ENCODE measurements around the gene NHSL1.

The NHSL1 gene

DNA sequence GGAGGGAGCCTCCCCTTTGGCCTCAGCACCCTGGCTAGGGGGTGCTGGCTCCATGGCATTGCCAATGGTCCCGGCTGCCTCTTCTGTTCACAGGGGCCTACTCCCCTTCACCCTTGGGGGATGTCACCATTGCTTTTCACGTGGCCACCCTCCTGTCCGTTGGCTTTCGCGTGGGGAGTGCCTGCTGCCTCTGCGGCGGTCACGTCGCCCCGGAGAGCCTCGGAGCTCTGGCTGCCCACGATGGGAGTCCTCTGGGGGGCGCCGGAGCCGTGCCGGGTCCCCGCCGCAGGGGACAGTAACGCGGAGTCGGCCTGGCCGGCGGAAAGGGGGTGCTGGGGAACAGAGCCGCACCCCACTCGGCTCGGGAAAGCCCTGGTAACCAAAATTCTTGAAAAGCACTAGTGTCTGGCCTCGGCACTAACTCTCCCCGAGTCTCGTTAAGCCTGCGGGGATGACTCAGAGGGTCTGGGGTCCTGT, 95.9 kb downstream of the NHSL1 start:
- H4K20me1 ChIP-seq (ENCODE audit: insufficient read depth, low read length) = no peaks in the 10 kb centered on the region
- H2AFZ ChIP-seq (ENCODE audit: low read depth, low read length) = peak overlapping the region; percentile 97
- H3K9ac ChIP-seq (ENCODE audit: low read length) = peak overlapping the region; percentile 95
- peak overlapping the region; percentile 97 for H3K4me3 ChIP-seq (ENCODE audit: low read length)
- peak overlapping the region; percentile 95 for H3K4me2 ChIP-seq (ENCODE audit: low read length)
- peak overlapping the region; percentile 53 for H3K27ac ChIP-seq (ENCODE audit: low read length)
- TF ChIP-seq EZH2phosphoT487 (IDR thresholded peaks at IDR 0.05; ENCODE audit: low read depth) = no peak
- TF ChIP-seq, protein P1, sequence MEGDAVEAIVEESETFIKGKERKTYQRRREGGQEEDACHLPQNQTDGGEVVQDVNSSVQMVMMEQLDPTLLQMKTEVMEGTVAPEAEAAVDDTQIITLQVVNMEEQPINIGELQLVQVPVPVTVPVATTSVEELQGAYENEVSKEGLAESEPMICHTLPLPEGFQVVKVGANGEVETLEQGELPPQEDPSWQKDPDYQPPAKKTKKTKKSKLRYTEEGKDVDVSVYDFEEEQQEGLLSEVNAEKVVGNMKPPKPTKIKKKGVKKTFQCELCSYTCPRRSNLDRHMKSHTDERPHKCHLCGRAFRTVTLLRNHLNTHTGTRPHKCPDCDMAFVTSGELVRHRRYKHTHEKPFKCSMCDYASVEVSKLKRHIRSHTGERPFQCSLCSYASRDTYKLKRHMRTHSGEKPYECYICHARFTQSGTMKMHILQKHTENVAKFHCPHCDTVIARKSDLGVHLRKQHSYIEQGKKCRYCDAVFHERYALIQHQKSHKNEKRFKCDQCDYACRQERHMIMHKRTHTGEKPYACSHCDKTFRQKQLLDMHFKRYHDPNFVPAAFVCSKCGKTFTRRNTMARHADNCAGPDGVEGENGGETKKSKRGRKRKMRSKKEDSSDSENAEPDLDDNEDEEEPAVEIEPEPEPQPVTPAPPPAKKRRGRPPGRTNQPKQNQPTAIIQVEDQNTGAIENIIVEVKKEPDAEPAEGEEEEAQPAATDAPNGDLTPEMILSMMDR (IDR thresholded peaks at IDR 0.05; ENCODE audit: low read depth, low read length) = peak; percentile 35
- peaks cover 5% of the 10 kb centered on the region; the same call in 1 of the 2 replicates for H3K4me1 ChIP-seq (ENCODE audit: low read length)
- H3K27me3 ChIP-seq (ENCODE audit: low read depth, low read length) = no peaks in the 10 kb centered on the region
- H3K79me2 ChIP-seq (ENCODE audit: low read length) = no peaks in the 10 kb centered on the region
- H3K36me3 ChIP-seq (replicated peaks; ENCODE audit: low read depth, low read length) = peaks cover 12% of the 10 kb centered on the region
- H3K9me3 ChIP-seq (ENCODE audit: insufficient read depth, low read length) = no peaks in the 10 kb centered on the region

DNA sequence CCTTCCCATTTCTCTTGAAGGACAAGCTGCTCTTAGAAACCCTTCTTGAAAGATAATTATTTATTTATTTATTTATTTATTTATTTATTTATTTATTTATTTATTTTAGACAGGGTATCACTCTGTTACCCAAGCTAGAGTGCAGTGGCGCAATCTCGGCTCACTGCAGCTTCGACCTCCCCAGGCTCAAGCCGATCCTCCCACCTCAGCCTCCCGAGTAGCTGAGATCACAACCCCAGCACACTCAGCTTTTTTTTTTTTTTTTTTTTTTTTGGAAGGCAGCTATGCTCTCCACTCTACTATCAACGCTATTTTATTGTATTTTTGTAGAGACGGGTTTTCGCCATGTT, 96.5 kb downstream of the NHSL1 start:
- TF ChIP-seq EZH2phosphoT487 (IDR thresholded peaks at IDR 0.05; ENCODE audit: low read depth) = no peak
- TF ChIP-seq, protein P1 (IDR thresholded peaks at IDR 0.05; ENCODE audit: low read depth, low read length) = no peak
- peak overlapping the region; percentile 97 for H2AFZ ChIP-seq (ENCODE audit: low read depth, low read length)
- no peaks in the 10 kb centered on the region for H3K79me2 ChIP-seq (ENCODE audit: low read length)
- no peaks in the 10 kb centered on the region for H3K27me3 ChIP-seq (ENCODE audit: low read depth, low read length)
- H3K36me3 ChIP-seq (replicated peaks; ENCODE audit: low read depth, low read length) = peaks cover 11% of the 10 kb centered on the region
- H3K4me2 ChIP-seq (ENCODE audit: low read length) = peak overlapping the region; percentile 95
- peak overlapping the region; percentile 97 for H3K4me3 ChIP-seq (ENCODE audit: low read length)
- H3K9ac ChIP-seq (ENCODE audit: low read length) = peak overlapping the region; percentile 95; the same call in 1 of the 2 replicates
- H3K9me3 ChIP-seq (ENCODE audit: insufficient read depth, low read length) = no peaks in the 10 kb centered on the region
- H3K27ac ChIP-seq (ENCODE audit: low read length) = no peak overlapping the region
- H3K4me1 ChIP-seq (ENCODE audit: low read length) = peaks cover 5% of the 10 kb centered on the region; the same call in 1 of the 2 replicates
- H4K20me1 ChIP-seq (ENCODE audit: insufficient read depth, low read length) = no peaks in the 10 kb centered on the region

DNA sequence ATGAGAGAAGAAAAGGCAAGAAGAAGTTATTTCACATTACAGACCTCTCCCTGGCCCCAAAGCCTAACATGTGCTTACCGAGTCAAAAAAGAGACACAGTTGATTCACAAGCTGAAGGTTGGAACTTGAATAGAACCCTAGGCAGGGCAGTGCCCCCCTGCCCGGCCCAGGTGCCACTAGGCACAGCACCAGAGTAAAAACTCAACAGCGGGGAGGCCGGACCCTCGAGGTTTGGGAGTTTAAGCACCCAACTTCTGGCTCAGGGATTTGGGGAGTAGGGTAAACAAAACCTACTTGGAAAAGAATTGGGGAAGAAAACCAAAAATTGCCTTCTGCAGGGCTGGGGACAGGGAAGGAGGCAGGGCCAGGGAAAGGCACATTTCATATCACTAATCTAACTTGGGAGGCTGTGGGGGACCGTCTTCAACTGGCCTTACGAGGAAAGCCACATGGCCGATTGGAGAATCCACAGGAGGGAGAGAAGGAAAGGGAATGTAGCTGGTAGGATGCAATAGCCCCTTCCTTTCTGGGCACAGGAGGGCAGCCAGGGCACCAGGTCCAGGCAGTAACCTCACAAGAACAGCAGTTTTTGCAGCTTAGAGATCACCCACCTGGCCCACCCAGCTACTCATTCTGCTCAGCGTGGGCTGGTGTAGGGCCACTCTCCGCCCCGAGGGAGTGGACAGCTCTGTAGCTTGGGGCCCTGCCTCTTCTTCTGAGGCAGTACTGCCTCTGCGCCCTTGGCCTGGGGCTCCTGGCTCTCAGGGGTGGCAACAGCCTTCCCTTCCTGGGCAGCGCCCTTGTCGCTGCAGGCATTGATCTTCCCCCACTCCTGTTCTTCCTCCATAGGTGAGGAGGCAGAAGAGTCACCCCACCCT, 97.1 kb downstream of the NHSL1 start:
- TF ChIP-seq, protein P1 (IDR thresholded peaks at IDR 0.05; ENCODE audit: low read depth, low read length) = no peak
- TF ChIP-seq EZH2phosphoT487 (IDR thresholded peaks at IDR 0.05; ENCODE audit: low read depth) = no peak
- Histone ChIP-seq H3K9ac (ENCODE audit: low read length) (no peak overlapping the region), H3K9me3 (ENCODE audit: insufficient read depth, low read length) (no peaks in the 10 kb centered on the region), H3K79me2 (ENCODE audit: low read length) (no peaks in the 10 kb centered on the region), H3K27me3 (ENCODE audit: low read depth, low read length) (no peaks in the 10 kb centered on the region), H3K4me3 (ENCODE audit: low read length) (no peak overlapping the region), H3K4me1 (ENCODE audit: low read length) (peaks cover 5% of the 10 kb centered on the region; the same call in 1 of the 2 replicates), H2AFZ (ENCODE audit: low read depth, low read length) (no peak overlapping the region), H4K20me1 (ENCODE audit: insufficient read depth, low read length) (no peaks in the 10 kb centered on the region), H3K27ac (ENCODE audit: low read length) (no peak overlapping the region), H3K4me2 (ENCODE audit: low read length) (no peak overlapping the region), H3K36me3 (replicated peaks; ENCODE audit: low read depth, low read length) (peaks cover 6% of the 10 kb centered on the region)

- no peak overlapping the region for H2AFZ ChIP-seq (ENCODE audit: low read depth, low read length)
These were observed 99.0 kb downstream of the NHSL1 start for GRCh38 chr6:138400326-138400725.

More at GRCh38 chr6:138400326-138400725, 99.0 kb downstream of the NHSL1 start:
- TF ChIP-seq EZH2phosphoT487 (IDR thresholded peaks at IDR 0.05; ENCODE audit: low read depth) = no peak
- no peak overlapping the region for H3K9ac ChIP-seq (ENCODE audit: low read length)
- no peaks in the 10 kb centered on the region for H4K20me1 ChIP-seq (ENCODE audit: insufficient read depth, low read length)
- no peaks in the 10 kb centered on the region for H3K36me3 ChIP-seq (replicated peaks; ENCODE audit: low read depth, low read length)
- H3K4me1 ChIP-seq (ENCODE audit: low read length) = peaks cover 4% of the 10 kb centered on the region; the same call in 1 of the 2 replicates
- no peaks in the 10 kb centered on the region for H3K79me2 ChIP-seq (ENCODE audit: low read length)
- no peak overlapping the region for H3K27ac ChIP-seq (ENCODE audit: low read length)
- no peak overlapping the region for H3K4me3 ChIP-seq (ENCODE audit: low read length)
- no peaks in the 10 kb centered on the region for H3K27me3 ChIP-seq (ENCODE audit: low read depth, low read length)
- no peaks in the 10 kb centered on the region for H3K9me3 ChIP-seq (ENCODE audit: insufficient read depth, low read length)
- H3K4me2 ChIP-seq (ENCODE audit: low read length) = no peak overlapping the region

Measured in OCI-LY3 (cell line).